Activated CD8-positive, alpha-beta memory T cell treated with anti-CD3 and anti-CD28 coated beads for 24 hours (primary cell): ENCODE results near the gene POLRMT.
"Not testable (repeated sequence)": the region's sequence is repeated elsewhere in the genome, so short reads cannot be mapped to it uniquely, and the experiment has no call there.

Source experiments
- DNase-seq: peaks from one replicate; pipeline ENCODE4 v3.0.0-alpha.2; 2020

The POLRMT gene

DNA sequence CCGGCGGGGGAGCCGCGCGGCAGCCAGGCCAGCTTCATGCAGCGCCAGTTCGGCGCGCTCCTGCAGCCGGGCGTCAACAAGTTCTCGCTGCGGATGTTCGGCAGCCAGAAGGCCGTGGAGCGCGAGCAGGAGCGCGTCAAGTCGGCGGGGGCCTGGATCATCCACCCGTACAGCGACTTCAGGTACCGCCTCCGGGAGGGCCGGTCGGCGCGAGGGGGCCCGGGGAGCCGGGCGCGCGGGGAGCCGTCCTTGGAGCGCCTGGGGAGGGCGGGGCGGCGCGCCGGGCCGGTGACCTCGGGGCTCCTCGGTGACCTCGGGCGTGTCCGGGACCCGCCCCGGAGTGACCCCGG, 43.0 kb downstream of the POLRMT start:
- no peak for DNase-seq

DNA sequence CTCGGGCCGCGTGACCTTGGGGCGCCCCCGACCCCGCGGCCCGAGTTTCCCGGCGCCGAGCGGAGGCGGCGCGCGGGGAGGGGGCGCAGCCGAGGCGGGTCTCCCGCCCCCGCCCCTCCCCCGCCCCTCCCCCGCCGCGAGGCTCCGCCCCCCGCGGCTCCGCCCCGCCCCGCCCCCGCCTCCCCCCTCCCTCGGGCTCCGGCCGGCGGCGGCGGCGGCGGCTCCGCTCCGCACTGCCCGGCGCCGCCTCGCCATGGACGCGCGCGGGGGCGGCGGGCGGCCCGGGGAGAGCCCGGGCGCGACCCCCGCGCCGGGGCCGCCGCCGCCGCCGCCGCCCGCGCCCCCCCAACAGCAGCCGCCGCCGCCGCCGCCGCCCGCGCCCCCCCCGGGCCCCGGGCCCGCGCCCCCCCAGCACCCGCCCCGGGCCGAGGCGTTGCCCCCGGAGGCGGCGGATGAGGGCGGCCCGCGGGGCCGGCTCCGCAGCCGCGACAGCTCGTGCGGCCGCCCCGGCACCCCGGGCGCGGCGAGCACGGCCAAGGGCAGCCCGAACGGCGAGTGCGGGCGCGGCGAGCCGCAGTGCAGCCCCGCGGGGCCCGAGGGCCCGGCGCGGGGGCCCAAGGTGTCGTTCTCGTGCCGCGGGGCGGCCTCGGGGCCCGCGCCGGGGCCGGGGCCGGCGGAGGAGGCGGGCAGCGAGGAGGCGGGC, 43.5 kb downstream of the POLRMT start, which contains the start of gene HCN2:
Gene HCN2, plus strand, starts transcription at position 189 of the 703 bp plus-strand sequence. Its CDS starts 65 bp downstream, at position 254.
- DNase-seq, result no peak

DNA sequence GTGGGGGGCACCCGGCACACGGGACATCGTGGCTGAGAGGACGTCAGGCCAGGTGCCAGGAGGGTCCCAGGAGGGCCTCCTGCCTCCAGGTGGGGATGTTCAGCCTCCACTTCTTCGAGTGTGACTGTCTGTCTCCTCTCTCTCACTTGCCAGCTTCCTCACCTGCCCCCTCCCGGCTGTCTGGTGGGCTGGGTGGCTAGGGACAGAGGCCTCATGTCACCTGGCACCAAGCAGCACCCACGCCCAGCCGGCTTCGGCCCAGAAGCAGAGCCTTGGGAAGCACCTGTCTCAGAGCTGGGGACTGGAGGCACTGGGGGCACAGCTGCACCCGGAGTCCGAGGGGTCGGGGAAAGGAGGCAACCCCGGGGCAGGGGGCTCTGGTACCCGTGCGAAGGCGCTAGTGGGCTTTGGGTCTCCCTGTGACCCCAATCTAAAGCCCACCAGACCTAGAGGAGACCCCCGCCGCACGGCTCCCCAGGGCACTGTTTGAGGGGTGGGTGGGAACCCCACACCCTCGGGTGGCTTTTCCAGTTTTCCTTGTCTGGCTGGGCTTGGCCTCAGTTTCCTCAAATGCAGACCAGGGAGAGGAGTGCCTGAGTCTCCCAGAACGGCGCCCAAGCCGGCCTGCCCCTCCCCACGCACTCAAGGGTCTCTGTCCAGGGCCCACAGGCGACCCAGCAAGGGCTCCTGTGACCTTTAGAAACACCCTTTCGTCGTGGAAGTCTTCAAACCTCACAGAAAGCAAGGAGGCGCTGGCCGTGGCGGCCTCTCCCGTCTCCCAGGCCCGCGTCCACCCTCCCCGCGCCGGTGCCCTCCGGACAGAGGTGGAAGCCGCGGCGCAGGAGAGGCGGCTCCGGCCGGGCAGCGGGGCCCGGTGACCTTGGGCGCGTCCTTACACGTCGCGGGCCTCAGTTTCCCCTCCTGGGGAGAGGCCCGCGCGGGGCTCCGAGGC, 44.3 kb downstream of the POLRMT start:
- DNase-seq, result no peak

DNA sequence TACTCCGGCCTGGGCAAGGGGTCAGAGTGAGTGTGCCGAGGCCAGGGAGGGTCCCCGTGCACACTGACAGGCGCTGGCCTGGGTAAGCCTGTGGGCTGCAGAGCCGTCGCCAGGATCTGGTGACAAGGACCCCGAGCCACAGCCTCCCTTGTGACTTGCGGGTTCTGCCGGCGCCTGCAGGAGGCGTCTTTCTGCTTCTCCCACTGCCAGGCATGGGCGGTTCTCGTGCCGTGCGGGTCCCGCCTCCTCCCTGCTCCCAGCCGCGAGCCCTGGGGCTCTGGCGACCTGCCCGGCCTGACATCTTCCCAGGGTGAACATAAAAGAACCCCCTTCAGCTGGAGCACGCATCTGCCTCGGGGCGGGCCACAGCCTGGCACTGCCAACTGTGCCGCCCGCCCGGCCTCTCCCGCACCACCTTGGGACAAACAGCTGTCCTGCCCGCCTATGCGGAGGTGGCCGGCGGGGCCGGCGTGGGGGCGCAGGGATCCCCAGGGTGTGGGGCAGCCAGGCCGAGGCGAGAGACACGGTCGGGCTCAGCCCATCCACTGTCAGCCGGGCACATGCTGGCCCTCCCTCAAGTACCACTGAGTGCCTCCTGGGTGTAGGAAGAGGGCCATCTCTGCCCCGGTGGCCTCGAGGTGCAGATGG, 45.1 kb downstream of the POLRMT start:
- DNase-seq, result peak; percentile 83

DNA sequence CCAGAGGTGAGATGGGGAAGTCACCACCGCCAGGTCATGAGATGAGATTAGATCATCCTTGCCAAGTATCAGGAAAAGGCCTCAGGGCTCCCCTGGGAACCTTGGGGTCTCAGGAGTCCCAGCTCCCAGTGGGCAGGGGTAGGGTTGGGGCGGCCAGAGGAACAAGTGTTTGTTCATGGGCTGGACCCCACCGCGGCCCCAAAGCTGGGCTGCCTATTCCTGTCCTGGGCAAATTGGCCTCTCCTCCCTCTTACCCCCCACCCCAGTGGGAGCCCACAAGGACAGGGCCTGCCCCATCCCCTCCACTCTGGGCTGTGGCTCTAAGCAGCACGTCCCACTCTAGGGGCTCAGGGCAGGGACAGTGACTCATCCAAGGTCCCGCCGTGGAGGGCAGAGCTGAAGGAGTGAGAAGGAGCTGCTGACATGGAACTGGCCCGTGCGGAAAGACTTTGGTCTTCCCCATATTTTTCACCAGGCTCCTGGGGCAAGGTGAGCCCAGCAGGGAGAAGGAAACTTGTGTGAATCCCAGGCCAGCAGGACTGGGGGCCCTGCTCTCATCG, 47.7 kb downstream of the POLRMT start:
- no peak for DNase-seq

DNA sequence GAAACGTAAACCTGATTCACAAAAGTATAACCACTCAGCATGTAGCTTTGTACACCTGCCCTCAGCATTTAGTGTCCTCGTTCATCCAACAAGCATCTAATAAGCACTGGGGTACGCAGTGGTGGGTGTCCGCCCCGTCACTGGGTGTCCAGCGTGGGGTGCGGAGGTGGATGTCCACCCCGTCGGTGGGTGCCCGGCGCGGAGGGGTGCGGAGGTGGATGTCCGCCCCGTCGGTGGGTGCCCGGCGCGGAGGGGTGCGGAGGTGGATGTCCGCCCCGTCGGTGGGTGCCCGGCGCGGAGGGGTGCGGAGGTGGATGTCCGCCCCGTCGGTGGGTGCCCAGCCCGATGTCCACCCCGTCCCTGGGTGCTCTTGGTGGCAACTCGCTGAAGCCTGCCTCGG, 48.2 kb downstream of the POLRMT start:
- not testable (repeated sequence) for DNase-seq

DNA sequence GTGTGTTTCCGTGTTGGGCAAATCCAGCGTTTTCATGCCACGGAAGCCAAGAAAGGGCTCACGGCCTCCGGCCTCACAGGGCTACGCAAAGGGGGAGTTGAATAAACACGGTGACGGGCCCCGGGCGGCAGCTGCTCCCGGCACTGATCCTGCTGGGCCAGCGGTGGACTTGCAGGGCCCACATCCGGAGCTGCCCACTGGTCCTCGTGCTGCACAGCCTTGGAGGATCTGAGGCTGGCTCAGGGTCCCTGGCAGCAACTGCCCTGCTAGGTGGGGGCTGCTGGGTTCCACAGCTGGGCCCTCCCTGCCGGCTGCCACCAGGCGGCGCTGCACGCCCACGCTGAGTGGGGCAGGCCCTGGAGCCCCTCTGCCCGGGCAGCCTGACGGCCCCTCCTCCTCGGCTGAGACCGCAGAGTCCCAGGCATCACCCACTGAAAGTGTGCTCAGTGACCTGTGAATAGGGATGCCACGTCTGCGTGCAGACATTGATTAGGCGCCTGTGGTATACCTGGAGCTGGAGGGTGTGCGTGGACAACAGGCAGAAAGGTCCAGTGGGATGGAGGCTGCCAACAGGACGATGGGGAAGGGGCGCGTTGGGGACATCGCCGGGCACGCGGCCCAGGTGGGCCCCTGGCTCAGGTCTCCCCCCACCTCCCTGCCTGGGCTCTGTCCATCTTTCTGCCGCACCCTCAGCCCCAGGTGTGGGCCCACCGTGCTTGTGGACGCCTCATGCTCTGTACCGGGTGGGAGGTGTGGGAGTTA, 48.9 kb downstream of the POLRMT start:
- DNase-seq, result peak; percentile 86

DNA sequence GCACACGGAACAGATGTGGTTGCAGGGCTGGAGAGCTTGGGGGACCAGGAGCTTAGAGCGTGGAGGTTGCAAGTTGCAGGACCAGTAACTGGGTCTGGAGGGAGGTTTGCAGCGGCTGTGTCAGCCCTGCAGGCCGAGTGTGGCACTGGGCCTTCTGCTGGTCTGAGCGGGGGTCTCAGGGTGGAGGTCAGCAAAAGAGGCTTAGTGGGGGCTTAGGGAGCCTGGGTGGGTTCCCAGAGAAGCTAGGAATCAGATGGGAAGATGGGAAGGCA, 49.4 kb downstream of the POLRMT start:
- DNase-seq, result no peak

DNA sequence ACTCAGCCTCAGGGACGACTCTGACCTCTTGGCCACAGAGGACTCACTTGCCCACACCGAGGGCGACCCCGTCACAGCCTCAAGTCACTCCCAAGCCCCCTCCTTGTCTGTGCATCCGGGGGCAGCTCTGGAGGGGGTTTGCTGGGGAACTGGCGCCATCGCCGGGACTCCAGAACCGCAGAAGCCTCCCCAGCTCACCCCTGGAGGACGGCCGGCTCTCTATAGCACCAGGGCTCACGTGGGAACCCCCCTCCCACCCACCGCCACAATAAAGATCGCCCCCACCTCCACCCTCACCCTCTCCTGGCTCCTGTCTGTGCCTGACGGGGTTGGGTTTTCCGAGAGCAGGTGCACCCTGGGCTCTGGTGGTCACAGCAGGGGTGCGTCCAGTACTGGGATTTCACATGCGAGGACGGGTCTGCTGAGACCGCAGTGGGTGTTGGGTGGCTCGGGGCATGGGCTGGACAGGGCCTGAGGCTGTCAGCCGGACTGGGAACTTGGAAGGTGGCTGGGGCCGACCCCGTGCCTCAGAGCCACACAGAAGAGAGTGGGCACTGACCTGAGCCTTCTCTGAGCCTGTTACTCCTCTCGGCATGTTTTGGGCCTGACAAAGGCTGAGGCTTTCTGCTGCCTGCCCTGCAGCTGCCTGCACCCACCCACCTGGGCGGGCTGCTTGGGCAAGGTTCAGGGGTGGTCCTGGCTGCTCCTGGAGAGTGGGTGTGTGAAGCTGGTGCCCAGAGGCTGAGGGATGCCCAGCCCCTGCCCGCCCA, 50.0 kb downstream of the POLRMT start:
- no peak for DNase-seq

DNA sequence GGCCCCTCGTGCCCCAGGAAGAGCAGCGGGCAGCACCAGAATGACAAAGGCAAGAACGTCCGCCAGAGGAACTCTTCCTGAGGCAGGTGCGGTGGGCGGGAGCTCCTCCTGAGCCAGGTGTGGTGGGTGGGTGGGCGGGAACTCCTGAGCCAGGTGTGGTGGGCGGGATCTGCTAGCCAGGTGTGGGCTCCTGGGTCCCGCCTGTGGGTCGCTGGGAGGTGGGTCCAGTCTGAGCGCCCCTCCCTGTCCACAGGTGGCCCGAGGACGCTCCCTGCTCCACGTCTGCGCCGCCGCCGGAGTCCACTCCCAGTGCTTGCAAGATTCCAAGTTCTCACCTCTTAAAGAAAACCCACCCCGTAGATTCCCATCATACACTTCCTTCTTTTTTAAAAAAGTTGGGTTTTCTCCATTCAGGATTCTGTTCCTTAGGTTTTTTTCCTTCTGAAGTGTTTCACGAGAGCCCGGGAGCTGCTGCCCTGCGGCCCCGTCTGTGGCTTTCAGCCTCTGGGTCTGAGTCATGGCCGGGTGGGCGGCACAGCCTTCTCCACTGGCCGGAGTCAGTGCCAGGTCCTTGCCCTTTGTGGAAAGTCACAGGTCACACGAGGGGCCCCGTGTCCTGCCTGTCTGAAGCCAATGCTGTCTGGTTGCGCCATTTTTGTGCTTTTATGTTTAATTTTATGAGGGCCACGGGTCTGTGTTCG, 50.7 kb downstream of the POLRMT start:
- DNase-seq, result no peak

DNA sequence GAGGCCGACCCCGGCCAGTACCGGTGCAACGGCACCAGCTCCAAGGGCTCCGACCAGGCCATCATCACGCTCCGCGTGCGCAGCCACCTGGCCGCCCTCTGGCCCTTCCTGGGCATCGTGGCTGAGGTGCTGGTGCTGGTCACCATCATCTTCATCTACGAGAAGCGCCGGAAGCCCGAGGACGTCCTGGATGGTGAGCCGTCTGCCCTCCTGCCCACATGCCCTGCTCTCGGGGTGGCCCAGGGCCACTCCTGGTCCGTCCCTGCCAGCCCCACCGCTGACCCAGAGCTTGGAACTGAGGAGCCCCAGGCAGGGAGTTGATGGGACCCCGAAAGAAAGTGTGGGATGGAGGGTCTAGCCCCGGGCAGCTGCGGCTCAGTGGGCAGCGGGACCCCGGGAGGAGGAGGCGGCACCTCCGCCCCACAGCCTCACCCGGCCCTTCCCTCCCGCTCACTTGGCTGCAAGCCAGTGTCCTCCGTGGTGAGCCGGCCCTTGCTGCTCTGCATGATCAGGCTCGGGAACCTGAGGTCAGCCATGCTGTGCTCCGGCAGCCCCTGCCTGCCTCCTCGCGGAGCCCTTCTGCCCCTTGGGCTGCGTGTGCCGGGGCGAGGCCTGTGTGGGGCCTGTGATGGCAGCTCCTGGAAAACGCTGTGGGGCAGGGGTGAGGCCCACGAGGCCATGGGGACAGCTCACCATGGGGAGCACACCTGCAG, 51.8 kb downstream of the POLRMT start:
- DNase-seq, result no peak

DNA sequence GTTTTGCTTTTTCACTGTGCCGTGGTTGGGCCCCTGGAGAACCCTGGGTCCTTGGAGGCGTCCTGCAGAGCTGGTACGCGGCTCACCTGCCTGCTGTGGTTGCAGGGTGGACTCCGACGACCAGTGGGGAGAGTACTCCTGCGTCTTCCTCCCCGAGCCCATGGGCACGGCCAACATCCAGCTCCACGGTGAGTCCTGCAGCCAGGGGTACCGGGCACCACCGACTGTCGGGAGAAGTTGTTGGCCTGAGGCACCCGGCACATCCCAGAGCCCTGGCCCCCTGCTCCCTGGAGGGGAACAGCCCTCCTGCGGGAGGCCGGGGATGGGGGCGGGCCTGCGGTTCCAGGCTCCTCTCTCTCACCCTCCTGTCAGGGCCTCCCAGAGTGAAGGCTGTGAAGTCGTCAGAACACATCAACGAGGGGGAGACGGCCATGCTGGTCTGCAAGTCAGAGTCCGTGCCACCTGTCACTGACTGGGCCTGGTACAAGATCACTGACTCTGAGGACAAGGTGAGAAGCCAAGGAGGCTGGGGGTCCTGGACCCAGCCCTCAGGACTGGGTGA, 53.0 kb downstream of the POLRMT start:
- no peak for DNase-seq

DNA sequence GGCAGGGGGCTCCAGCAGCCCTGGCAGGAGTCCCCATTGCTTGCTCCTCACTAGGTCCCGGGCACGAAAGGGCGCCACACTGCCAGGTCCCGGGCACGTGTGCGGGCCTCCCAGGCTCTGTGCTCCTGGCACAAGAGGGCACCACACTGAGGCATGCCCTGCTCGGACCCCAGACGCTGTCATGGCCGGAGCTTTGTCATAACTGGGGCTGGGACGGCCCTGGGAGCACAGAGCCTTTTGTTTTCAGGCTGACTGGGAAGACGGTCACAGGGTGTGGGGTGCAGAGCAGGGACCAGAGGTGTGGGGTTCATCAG, 53.5 kb downstream of the POLRMT start:
- no peak for DNase-seq

DNA sequence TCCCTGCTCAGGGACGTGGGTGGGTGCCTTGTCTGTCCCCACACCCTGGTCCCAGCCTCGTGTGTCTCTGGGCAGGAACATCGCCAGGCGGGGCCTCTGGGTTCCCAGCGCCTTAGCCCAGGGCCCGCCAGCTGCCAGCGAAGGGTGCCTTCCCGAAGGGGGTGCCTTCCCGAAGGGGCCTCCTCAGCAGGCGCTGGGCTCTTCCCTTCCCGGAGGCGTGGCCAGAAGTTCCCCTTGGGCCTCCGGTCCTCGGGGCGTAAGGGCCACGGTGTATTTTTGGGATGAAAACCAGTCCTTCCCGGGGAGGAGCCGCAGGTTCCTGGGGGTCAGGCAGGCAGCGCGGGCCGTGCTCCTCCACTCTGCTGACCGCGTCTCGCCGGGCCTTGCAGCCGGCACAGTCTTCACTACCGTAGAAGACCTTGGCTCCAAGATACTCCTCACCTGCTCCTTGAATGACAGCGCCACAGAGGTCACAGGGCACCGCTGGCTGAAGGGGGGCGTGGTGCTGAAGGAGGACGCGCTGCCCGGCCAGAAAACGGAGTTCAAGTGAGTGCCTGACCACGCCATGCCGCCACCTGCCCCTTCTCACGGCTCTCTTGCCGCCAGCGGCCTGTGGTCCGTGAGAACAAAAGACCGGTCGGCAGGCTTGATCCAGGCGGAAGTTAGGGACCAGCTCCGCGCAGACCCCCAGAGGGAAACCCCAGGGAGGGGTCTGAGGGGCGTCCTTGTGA, 54.1 kb downstream of the POLRMT start:
- no peak for DNase-seq

DNA sequence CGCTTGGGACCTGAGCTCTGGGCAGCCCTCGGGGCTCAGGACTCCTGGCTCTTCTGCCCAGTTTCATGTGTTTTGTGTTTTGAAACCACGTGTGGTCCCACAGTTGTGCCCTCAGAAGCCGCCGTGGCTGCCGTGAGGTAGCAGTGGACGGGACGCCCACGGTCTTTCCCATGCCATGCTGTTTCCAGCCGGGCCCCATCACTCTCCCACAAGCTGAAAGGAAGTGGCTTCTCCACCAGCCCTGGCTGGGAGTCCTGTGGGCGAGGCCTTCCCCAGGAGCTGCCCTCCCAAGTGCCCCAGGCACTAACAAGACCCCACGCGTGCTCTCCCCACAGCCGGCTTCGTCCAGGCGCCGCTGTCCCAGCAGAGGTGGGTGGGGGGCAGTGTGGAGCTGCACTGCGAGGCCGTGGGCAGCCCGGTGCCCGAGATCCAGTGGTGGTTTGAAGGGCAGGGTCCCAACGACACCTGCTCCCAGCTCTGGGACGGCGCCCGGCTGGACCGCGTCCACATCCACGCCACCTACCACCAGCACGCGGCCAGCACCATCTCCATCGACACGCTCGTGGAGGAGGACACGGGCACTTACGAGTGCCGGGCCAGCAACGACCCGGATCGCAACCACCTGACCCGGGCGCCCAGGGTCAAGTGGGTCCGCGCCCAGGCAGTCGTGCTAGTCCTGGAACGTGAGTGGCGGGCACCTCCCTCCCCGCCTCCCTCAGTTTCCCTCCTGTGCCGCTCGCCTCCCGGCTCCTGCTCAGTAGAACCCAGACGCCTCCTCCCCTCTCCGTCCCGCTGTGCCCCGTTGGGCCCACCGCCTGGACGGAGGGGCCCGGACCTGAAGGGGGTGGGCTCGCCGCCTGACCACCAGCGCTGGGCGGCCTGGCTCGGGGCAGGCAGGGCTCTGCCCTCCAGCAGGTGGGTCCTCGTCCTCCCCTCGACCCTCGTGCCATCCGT, 55.6 kb downstream of the POLRMT start:
- no peak for DNase-seq

DNA sequence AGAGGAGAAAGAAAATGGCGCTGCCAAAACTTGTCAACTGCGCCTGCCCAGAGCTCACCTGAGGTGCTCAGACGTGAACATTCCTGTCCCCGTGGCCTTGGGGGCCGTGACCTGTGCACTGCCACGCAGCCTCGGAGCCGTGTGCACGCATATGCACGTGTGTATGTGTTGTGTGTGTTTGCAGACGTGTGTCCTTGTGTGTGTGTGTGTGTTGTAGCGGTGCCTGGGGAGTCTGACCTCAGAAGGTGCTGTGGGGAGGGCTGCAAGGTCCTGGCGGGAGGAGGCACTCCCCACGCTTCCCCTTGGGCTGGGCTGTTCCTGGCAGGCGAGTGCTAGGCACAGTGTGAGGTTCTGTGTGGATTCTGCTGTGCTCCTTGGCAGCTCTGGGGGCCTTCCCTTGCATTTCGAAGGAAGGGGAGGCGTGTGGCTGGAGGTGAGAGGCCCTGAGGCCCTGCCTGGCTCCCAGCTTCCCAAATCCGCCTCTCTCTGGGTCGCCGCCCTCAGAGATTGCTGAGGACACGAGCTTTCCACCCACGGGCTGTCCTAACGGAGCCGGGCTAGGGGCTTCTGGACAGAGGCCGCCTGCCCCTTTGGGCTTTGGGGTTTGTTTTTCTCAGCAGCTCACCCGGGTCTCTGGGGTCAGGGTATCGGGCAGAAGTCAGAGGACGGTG, 56.4 kb downstream of the POLRMT start:
- no peak for DNase-seq

DNA sequence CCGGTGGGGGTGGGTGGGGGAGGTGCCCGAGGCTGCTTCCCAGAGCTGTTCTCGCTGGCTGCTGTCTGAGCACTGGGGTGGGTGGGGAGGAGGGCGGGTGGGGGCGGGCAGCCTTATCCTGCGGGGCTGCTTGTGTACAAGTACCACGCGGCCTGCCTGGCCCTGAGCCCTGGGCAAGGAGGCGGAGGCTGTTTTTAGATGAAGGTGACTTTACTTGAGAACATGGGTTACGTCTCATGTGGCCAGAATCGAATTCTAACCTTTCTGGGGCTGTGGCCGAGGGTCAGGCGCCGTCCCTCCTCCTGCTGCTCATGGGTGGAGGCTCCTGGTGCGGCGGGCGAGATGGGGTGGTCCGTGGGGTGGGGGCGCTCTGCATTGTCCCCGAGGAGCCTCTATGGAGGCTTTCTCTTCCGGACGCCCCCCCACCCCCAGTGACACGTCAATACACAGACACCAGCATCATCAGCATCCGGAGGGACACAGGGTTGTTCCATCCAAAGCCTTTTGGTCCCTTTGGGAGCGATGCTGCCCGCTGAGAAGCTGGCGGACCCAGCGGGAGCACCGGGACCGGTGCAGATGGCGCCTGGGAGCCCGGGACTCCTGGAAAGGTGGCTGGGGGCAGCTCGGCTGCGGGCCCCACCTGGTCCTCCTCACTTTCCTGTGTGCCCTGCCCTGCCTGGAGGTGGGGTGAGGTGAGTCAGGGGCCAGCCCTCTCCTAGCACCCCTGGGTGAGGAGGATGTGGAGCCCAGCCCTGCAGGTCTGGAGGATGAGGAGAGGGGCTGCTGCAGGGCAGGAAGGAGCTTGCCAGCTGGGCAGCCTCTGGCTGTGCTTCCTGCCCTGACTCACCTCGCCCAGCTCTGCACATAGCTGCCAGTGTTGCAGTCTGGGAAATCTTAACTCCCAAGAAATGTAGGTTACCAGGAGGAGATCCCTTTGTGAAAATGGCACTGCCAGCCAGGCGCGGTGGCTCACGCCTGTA, 57.5 kb downstream of the POLRMT start:
- no peak for DNase-seq
